Right atrium auricular region (tissue), 2 donors: ENCODE measurements around the gene SLC41A1. TPM values are rescaled to one million over a fixed set of nuclear protein-coding genes. Genes with fewer than 3 reads are reported as not detected.
A peak's percentile ranks its signal among the peaks of the same experiment; 100 is the strongest.

Experiments
- DNase-seq: peaks from one replicate; pipeline ENCODE4 v3.0.0-alpha.2; 2019; ENCODE audit warnings: low spot score
- H3K27ac ChIP-seq, 2 donors: fragments of 200-600 bp; sonication (generic); 1 replicate in 1 of 2; 2 replicates in 1 of 2; pipeline ENCODE4 v1.5.1; 2016 to 2019
- H3K27me3 ChIP-seq, 2 donors: fragments of 200-600 bp; sonication (generic); one replicate each; pipeline versions ENCODE4 v1.5.1 to v1.6.0; 2017 to 2019
- H3K36me3 ChIP-seq: fragments of 200-600 bp; sonication (generic); one replicate; pipeline ENCODE4 v1.5.1; 2016
- H3K4me1 ChIP-seq, 2 donors: fragments of 200-600 bp; sonication (generic); one replicate each; pipeline versions ENCODE4 v1.5.1 to v1.6.0; 2017 to 2019
- H3K4me3 ChIP-seq, 2 donors: fragments of 200-600 bp; sonication (generic); 1 replicate in 1 of 2; 2 replicates in 1 of 2; pipeline ENCODE4 v1.5.1; 2017 to 2019; ENCODE audit warnings: mild to moderate bottlenecking in 1 of 2, moderate library complexity in 1 of 2
- H3K9me3 ChIP-seq, 2 donors: fragments of 200-600 bp; sonication (generic); one replicate each; pipeline ENCODE4 v1.5.1; 2019
- CTCF ChIP-seq, 2 donors: fragments of 200-600 bp; sonication (generic); IDR thresholded peaks; one replicate each; pipeline ENCODE4 v1.5.1; 2019; ENCODE audit warnings: antibody characterized with exemption in 2 of 2
- total RNA-seq, 2 donors: library from RNA; depleted of rRNA; stranded (reverse); fragments of >200 nt; gene quantifications; one replicate each; pipeline ENCODE4 v1.1.0, GENCODE V29; 2016

Gene SLC41A1
- total RNA-seq, 2 donors from 2014 or later, result 204 to 255 TPM

GRCh38 chr1:205851993-205852392 lies 39.0 kb upstream of the SLC41A1 start:
- Histone ChIP-seq H3K36me3 (no peaks in the 10 kb centered on the region), H3K27ac (no peak overlapping the region), H3K9me3 (no peaks in the 10 kb centered on the region), H3K4me3 (no peak overlapping the region), H3K27me3 (no peaks in the 10 kb centered on the region), H3K4me1 (peaks cover 0 to 5% of the 10 kb centered on the region in 2 donors)
- TF ChIP-seq CTCF (IDR thresholded peaks at IDR 0.05), result no peak
- no peak for DNase-seq

GRCh38 chr1:205849619-205850355 lies 36.8 kb upstream of the SLC41A1 start, which contains the start of gene PM20D1:
Gene PM20D1, minus strand, starts transcription at chr1:205850132. Its CDS starts 60 bp downstream, at chr1:205850072.
- no peaks in the 10 kb centered on the region for H3K9me3 ChIP-seq
- no peak for TF ChIP-seq CTCF (IDR thresholded peaks at IDR 0.05)
- peaks cover 0 to 5% of the 10 kb centered on the region in 2 donors for H3K4me1 ChIP-seq
- no peaks in the 10 kb centered on the region for H3K27me3 ChIP-seq
- H3K36me3 ChIP-seq, result no peaks in the 10 kb centered on the region
- H3K27ac ChIP-seq, result peak within 1 kb of the TSS in 1 of 2 donors; percentile 52
- DNase-seq, result peak; percentile 82
- peak within 1 kb of the TSS; percentile 34 to 59 for H3K4me3 ChIP-seq

GRCh38 chr1:205843036-205843859 lies 30.2 kb upstream of the SLC41A1 start:
- peak overlapping the region in 1 of 2 donors; percentile 48 for H3K27ac ChIP-seq
- H3K27me3 ChIP-seq, result no peaks in the 10 kb centered on the region
- TF ChIP-seq CTCF (IDR thresholded peaks at IDR 0.05), result no peak
- no peak for DNase-seq
- no peak overlapping the region for H3K4me3 ChIP-seq
- H3K9me3 ChIP-seq, result no peaks in the 10 kb centered on the region
- no peaks in the 10 kb centered on the region for H3K36me3 ChIP-seq
- H3K4me1 ChIP-seq, result peaks cover 2 to 11% of the 10 kb centered on the region in 2 donors

GRCh38 chr1:205842229-205842628 lies 29.2 kb upstream of the SLC41A1 start:
- H3K27ac ChIP-seq, result peak overlapping the region; percentile 44 to 48

More at GRCh38 chr1:205842229-205842628, 29.2 kb upstream of the SLC41A1 start:
- Histone ChIP-seq H3K4me3 (no peak overlapping the region), H3K4me1 (peaks cover 2 to 11% of the 10 kb centered on the region in 2 donors), H3K27me3 (no peaks in the 10 kb centered on the region), H3K36me3 (no peaks in the 10 kb centered on the region), H3K9me3 (no peaks in the 10 kb centered on the region)
- DNase-seq, result no peak
- no peak for TF ChIP-seq CTCF (IDR thresholded peaks at IDR 0.05)
